GM23338 (cell line): Measurements from ENCODE around the gene EFCAB12. TPM values are rescaled to one million over a fixed set of nuclear protein-coding genes. Genes with fewer than 3 reads are reported as not detected.
"Not testable (repeated sequence)": the region's sequence is repeated elsewhere in the genome, so short reads cannot be mapped to it uniquely, and the experiment has no call there.

Experiments
- ATAC-seq: fragments of 200-7000 bp; cut with Tn5 transposase; 3 replicates; pipeline ENCODE4 v1.9.1; 2020
- DNase-seq: peaks from one replicate; pipeline ENCODE4 v3.0.0-alpha.2; 2015; ENCODE audit warnings: low spot score
- H2AFZ ChIP-seq: fragments of 200-600 bp; sonication (generic); 2 replicates; pipeline ENCODE4 v1.8.0; 2016; ENCODE audit warnings: antibody characterized with exemption, mild to moderate bottlenecking, moderate library complexity
- H3F3A ChIP-seq: fragments of 200-600 bp; sonication (generic); replicated peaks from 2 replicates; pipeline ENCODE4 v1.8.0; 2017; ENCODE audit warnings: antibody characterized with exemption, mixed run types, low read depth
- H3K27ac ChIP-seq: fragments of 200-600 bp; sonication (generic); 2 replicates; pipeline ENCODE4 v1.6.1; 2016; ENCODE audit warnings: low read depth
- H3K27me3 ChIP-seq: fragments of 200-600 bp; sonication (generic); 2 replicates; pipeline ENCODE4 v1.8.0; 2016; ENCODE audit warnings: mild to moderate bottlenecking, mixed run types, moderate library complexity; ENCODE audit not compliant: insufficient read depth
- H3K36me3 ChIP-seq: fragments of 200-600 bp; sonication (generic); 2 replicates; pipeline ENCODE4 v1.8.0; 2016; ENCODE audit warnings: mild to moderate bottlenecking; ENCODE audit not compliant: insufficient read depth
- H3K4me1 ChIP-seq: fragments of 200-600 bp; sonication (generic); 2 replicates; pipeline ENCODE4 v1.8.0; 2016; ENCODE audit warnings: mild to moderate bottlenecking, moderate library complexity; ENCODE audit not compliant: insufficient read depth
- H3K4me2 ChIP-seq: fragments of 200-600 bp; sonication (generic); 2 replicates; pipeline ENCODE4 v1.7.1; 2017; ENCODE audit warnings: mixed run types
- H3K4me3 ChIP-seq: fragments of 200-600 bp; sonication (generic); 2 replicates; pipeline ENCODE4 v1.6.1; 2016; ENCODE audit warnings: mixed run types
- H3K79me2 ChIP-seq: fragments of 200-600 bp; sonication (generic); replicated peaks from 2 replicates; pipeline ENCODE4 v1.8.0; 2017; ENCODE audit warnings: mild to moderate bottlenecking; ENCODE audit not compliant: insufficient read depth
- H3K9me2 ChIP-seq: fragments of 200-600 bp; sonication (generic); 2 replicates; pipeline ENCODE4 v1.8.0; 2017; ENCODE audit not compliant: insufficient read depth
- H4K20me1 ChIP-seq: fragments of 200-600 bp; sonication (generic); replicated peaks from 2 replicates; pipeline ENCODE4 v1.8.0; 2017; ENCODE audit warnings: mild to moderate bottlenecking; ENCODE audit not compliant: insufficient read depth
- H3K27ac Mint-ChIP-seq: 2 replicates; pipeline ENCODE4 v1.8.0; 2020; ENCODE audit warnings: inconsistent platforms, mild to moderate bottlenecking, moderate library complexity, mixed read lengths
- H3K27me3 Mint-ChIP-seq: 3 replicates; pipeline ENCODE4 v1.8.0; 2022; ENCODE audit warnings: low read depth, mild to moderate bottlenecking, moderate library complexity, mixed read lengths, inconsistent platforms; ENCODE audit not compliant: insufficient read depth, poor library complexity
- H3K36me3 Mint-ChIP-seq: 3 replicates; pipeline ENCODE4 v1.8.0; 2021; ENCODE audit warnings: low read depth, mild to moderate bottlenecking, inconsistent platforms, moderate library complexity, mixed read lengths
- H3K4me1 Mint-ChIP-seq: 3 replicates; pipeline ENCODE4 v1.8.0; 2020; ENCODE audit warnings: mild to moderate bottlenecking, inconsistent platforms, mixed read lengths
- H3K4me3 Mint-ChIP-seq: 3 replicates; pipeline ENCODE4 v1.8.0; 2021; ENCODE audit warnings: moderate library complexity, mild to moderate bottlenecking, inconsistent platforms, mixed read lengths
- H3K9me3 Mint-ChIP-seq: 3 replicates; pipeline ENCODE4 v1.8.0; 2020; ENCODE audit warnings: moderate library complexity, mild to moderate bottlenecking, inconsistent platforms, mixed read lengths
- ETS1 ChIP-seq: IDR thresholded peaks from 2 replicates; pipeline ENCODE4 v1.6.1; 2016; ENCODE audit warnings: antibody characterized with exemption
- STAT1 ChIP-seq: IDR thresholded peaks from one replicate; pipeline ENCODE4 v1.6.1; 2016; ENCODE audit warnings: antibody characterized with exemption; ENCODE audit not compliant: unreplicated experiment
- ZNF331 ChIP-seq: fragments of 250-450 bp; sonication (Bioruptor Pico); IDR thresholded peaks from 2 replicates; pipeline ENCODE4 v1.5.0; 2020; ENCODE audit warnings: low read depth, mild to moderate bottlenecking, moderate library complexity
- ZNF462 ChIP-seq: fragments of 250-450 bp; sonication (Bioruptor Pico); IDR thresholded peaks from 2 replicates; pipeline ENCODE4 v1.5.0; 2020; ENCODE audit warnings: mild to moderate bottlenecking, moderate library complexity
- polyA plus RNA-seq: library from polyadenylated mRNA; unstranded; fragments of >200 nt; fragmentation: Nextera tagmentation; extraction: Ambion mirVana; gene quantifications from 2 replicates; pipeline ENCODE4 v1.2.1, GENCODE V29; 2016
- total RNA-seq: library from RNA; depleted of rRNA; stranded (reverse); fragments of >200 nt; shearing (Covaris generic); gene quantifications from 2 replicates; pipeline ENCODE4 v1.2.3, GENCODE V29; 2014
- TF ChIP-seq, protein P1 (sequence below): IDR thresholded peaks from one replicate; pipeline ENCODE4 v1.6.1; 2018; ENCODE audit warnings: antibody characterized with exemption; ENCODE audit not compliant: unreplicated experiment

EFCAB12 gene
- total and polyA plus RNA-seq, 2 experiments from 2014 or later, result 0.24 to 0.65 TPM

DNA sequence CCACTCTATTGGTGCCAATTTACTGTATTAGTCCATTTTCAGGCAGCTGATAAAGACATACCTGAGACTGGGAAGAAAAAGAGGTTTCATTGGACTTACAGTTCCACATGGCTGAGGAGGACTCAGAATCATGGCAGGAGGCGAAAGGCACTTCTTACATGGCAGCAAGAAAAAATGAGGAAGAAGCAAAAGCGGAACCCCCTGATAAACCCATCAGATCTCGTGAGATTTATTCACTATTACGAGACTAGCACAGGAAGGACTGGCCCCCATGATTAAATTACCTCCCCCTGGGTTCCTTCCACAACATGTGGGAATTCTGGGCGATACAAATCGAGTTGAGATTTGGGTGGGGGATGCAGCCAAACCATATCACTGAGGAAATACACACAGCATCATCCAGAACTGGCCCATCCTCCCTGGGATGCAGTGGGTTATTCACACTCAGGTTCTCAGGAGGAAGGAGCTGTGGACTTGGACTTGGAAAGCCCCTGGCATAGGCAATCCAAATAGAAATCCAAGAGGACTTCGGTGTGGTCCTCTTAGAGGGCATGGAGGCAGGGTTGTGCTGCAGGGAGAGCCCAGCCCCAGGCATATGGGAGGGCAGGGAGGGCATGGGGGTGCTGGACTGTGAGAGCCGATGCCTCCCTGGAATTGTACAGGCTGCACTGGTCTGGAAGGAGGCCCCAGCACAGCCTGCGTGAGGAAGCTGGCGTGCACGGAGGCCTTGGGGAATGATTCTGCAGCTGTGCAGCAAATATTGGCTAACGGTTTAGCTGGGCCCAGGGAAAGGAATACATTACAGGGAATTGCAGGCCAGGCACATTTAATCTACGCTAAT, 62.9 kb downstream of the EFCAB12 start (continued):
- TF ChIP-seq, protein P1, sequence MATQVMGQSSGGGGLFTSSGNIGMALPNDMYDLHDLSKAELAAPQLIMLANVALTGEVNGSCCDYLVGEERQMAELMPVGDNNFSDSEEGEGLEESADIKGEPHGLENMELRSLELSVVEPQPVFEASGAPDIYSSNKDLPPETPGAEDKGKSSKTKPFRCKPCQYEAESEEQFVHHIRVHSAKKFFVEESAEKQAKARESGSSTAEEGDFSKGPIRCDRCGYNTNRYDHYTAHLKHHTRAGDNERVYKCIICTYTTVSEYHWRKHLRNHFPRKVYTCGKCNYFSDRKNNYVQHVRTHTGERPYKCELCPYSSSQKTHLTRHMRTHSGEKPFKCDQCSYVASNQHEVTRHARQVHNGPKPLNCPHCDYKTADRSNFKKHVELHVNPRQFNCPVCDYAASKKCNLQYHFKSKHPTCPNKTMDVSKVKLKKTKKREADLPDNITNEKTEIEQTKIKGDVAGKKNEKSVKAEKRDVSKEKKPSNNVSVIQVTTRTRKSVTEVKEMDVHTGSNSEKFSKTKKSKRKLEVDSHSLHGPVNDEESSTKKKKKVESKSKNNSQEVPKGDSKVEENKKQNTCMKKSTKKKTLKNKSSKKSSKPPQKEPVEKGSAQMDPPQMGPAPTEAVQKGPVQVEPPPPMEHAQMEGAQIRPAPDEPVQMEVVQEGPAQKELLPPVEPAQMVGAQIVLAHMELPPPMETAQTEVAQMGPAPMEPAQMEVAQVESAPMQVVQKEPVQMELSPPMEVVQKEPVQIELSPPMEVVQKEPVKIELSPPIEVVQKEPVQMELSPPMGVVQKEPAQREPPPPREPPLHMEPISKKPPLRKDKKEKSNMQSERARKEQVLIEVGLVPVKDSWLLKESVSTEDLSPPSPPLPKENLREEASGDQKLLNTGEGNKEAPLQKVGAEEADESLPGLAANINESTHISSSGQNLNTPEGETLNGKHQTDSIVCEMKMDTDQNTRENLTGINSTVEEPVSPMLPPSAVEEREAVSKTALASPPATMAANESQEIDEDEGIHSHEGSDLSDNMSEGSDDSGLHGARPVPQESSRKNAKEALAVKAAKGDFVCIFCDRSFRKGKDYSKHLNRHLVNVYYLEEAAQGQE, result no peak
- TF ChIP-seq ETS1 (no peak), ZNF331 (CRISPR knock-in tag) (no peak), STAT1 (no peak), ZNF462 (no peak)

- peaks cover 25% of the 10 kb centered on the region for H3K9me3 Mint-ChIP-seq
- not testable (repeated sequence) for H3K4me3 Mint-ChIP-seq, H3K4me1 Mint-ChIP-seq, H3K4me3 ChIP-seq, H3K36me3 ChIP-seq, H3K4me2 ChIP-seq, H3K27ac Mint-ChIP-seq, H3K27ac ChIP-seq, H3F3A ChIP-seq, H3K27me3 ChIP-seq, ATAC-seq, H3K9me2 ChIP-seq, DNase-seq, H3K4me1 ChIP-seq, H3K27me3 Mint-ChIP-seq, H2AFZ ChIP-seq, H3K79me2 ChIP-seq, H4K20me1 ChIP-seq
- H3K36me3 Mint-ChIP-seq, result peaks cover 20% of the 10 kb centered on the region
Observed at GRCh38 chr3:129364811-129365210, 63.6 kb downstream of the EFCAB12 start.

DNA sequence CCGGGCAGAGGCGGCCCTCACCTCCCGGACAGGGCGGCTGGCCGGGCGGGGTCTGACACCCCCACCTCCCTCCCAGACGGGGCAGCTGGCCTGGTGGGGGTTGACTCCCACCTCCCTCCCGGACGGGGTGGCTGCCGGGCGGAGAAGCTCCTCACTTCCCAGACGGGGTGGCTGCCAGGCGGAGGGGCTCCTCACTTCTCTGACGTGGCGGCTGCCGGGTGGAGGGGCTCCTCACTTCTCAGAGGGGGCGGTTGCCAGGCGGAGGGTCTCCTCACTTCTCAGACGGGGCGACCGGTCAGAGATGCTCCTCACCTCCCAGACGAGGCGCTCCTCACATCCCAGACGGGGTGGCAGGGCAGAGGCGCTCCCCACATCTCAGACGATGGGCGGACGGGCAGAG, 65.1 kb downstream of the EFCAB12 start:
- H3K27ac ChIP-seq, H3K4me1 ChIP-seq, H3K4me2 ChIP-seq, H2AFZ ChIP-seq, H3K4me3 ChIP-seq, H3K27ac Mint-ChIP-seq, H3K4me3 Mint-ChIP-seq, H3K9me2 ChIP-seq, H4K20me1 ChIP-seq, H3K27me3 ChIP-seq, H3K79me2 ChIP-seq, DNase-seq, H3K36me3 ChIP-seq, ATAC-seq, H3F3A ChIP-seq: not testable (repeated sequence)
- Mint-ChIP-seq H3K9me3 (peaks cover 25% of the 10 kb centered on the region), H3K27me3 (peaks cover 11% of the 10 kb centered on the region), H3K36me3 (peaks cover 20% of the 10 kb centered on the region), H3K4me1 (peaks cover 15% of the 10 kb centered on the region)
